ENCODE measurements around the gene CELSR1. TPM values are rescaled to one million over a fixed set of nuclear protein-coding genes. Genes with fewer than 3 reads are reported as not detected.

The CELSR1 gene
- total RNA-seq, 1 experiment from 2014 or later, result 22.6 TPM

GRCh38 chr22:46418827-46419226 lies 118.6 kb downstream of the CELSR1 start:
- Histone ChIP-seq H3K9me3 (ENCODE audit: control insufficient read depth, low read depth, low read length) (no peaks in the 10 kb centered on the region), H3K4me1 (ENCODE audit: insufficient read depth, low read length) (no peaks in the 10 kb centered on the region), H3K27me3 (ENCODE audit: insufficient read depth, low read length) (no peaks in the 10 kb centered on the region), H4K20me1 (ENCODE audit: control insufficient read depth, insufficient read depth, insufficient read length) (no peaks in the 10 kb centered on the region), H2AFZ (ENCODE audit: low read length) (no peak overlapping the region), H3K18ac (ENCODE audit: insufficient read length, low read depth, low read length) (no peak overlapping the region), H3K79me2 (ENCODE audit: insufficient read depth, low read length) (no peaks in the 10 kb centered on the region), H2BK20ac (ENCODE audit: low read depth, low read length, poor library complexity, severe bottlenecking) (no peak overlapping the region), H3K23me2 (ENCODE audit: insufficient read length, low read depth, low read length, poor library complexity, severe bottlenecking) (no peaks in the 10 kb centered on the region), H3K79me1 (ENCODE audit: insufficient read depth, low read depth, low read length, poor library complexity, severe bottlenecking) (no peaks in the 10 kb centered on the region), H2BK12ac (ENCODE audit: insufficient read length, low read depth, low read length) (no peak overlapping the region), H3K4ac (ENCODE audit: low read depth, low read length) (no peak overlapping the region), H2BK15ac (ENCODE audit: low read depth, low read length) (no peak overlapping the region), H3K56ac (ENCODE audit: insufficient read length, low read depth, low read length) (no peak overlapping the region), H3K9ac (ENCODE audit: extremely low read depth, insufficient read length, low read length) (no peak overlapping the region), H3K4me2 (ENCODE audit: insufficient read depth, insufficient read length, low read length) (no peak overlapping the region), H2BK5ac (ENCODE audit: insufficient read length, low read length) (no peak overlapping the region), H3K14ac (ENCODE audit: insufficient read depth, low read length) (no peak overlapping the region), H3K23ac (ENCODE audit: insufficient read length, low read depth, low read length) (no peak overlapping the region), H2AK5ac (ENCODE audit: insufficient read length, low read length) (no peak overlapping the region), H2BK120ac (ENCODE audit: low read depth, low read length, poor library complexity, severe bottlenecking) (no peak overlapping the region), H4K8ac (replicated peaks; ENCODE audit: insufficient read length, low read depth, low read length) (no peak overlapping the region), H4K5ac (ENCODE audit: insufficient read length, low read depth, low read length) (no peak overlapping the region), H3T11ph (ENCODE audit: low read length) (no peak overlapping the region), H3K27ac (ENCODE audit: insufficient read length, low read depth, low read length) (no peak overlapping the region), H4K91ac (ENCODE audit: insufficient read length, low read depth, low read length) (no peak overlapping the region)
- H3K27ac Mint-ChIP-seq, result no peak overlapping the region
- WGBS (ENCODE audit: extremely low coverage, insufficient read length, low lambda C conversion rate), result no CpG with 5 or more reads among the region's 11 CpGs
- no peaks in the 10 kb centered on the region for H3K9me3 Mint-ChIP-seq
- peaks cover 3% of the 10 kb centered on the region in 2 experiments; a peak in 3 of 4 replicates for H3K4me1 Mint-ChIP-seq
- DNase-seq, result no peak
- TF ChIP-seq CTCF (conservative IDR thresholded peaks at IDR 0.05), result no peak
- H3K36me3 Mint-ChIP-seq (ENCODE audit: insufficient read depth in 1 of 3, low read depth in 3 of 3), result no peaks in the 10 kb centered on the region
- no peak overlapping the region for H3K4me3 Mint-ChIP-seq
- no peaks in the 10 kb centered on the region; the same call in 1 of the 2 replicates for H3K27me3 Mint-ChIP-seq (ENCODE audit: low read depth)

Data from H9 (cell line).